ENCODE data around the gene SLC12A2. TPM values are rescaled to one million over a fixed set of nuclear protein-coding genes. Genes with fewer than 3 reads are reported as not detected.

Gene SLC12A2
- total and polyA plus RNA-seq, 2 donors from 2014 or later: 3.8 to 21.0 TPM

DNA sequence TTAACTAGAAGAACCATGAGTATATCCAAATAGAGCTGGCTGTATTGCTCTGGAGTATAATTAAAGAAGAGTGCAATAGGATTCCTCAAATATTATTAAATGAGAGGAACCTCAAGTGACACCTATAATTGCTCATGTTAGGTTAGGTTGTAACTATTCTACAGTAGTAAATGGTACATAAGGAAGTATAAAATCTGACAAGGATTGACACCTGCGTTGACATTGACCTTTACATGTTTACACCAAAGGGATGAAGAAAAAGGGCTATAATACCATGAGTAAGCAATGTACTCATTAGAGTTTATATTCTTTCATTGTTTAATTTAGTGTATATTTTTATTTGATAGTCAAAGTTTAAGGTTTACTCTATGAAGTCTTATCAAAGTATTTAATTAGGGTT, 48.9 kb downstream of the SLC12A2 start:
- TF ChIP-seq, protein P1, sequence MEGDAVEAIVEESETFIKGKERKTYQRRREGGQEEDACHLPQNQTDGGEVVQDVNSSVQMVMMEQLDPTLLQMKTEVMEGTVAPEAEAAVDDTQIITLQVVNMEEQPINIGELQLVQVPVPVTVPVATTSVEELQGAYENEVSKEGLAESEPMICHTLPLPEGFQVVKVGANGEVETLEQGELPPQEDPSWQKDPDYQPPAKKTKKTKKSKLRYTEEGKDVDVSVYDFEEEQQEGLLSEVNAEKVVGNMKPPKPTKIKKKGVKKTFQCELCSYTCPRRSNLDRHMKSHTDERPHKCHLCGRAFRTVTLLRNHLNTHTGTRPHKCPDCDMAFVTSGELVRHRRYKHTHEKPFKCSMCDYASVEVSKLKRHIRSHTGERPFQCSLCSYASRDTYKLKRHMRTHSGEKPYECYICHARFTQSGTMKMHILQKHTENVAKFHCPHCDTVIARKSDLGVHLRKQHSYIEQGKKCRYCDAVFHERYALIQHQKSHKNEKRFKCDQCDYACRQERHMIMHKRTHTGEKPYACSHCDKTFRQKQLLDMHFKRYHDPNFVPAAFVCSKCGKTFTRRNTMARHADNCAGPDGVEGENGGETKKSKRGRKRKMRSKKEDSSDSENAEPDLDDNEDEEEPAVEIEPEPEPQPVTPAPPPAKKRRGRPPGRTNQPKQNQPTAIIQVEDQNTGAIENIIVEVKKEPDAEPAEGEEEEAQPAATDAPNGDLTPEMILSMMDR (IDR thresholded peaks at IDR 0.05; ENCODE audit: borderline replicate concordance, extremely low read depth, insufficient read depth): no peak
- no peak for FAIRE-seq
- Histone ChIP-seq H3K27me3 (ENCODE audit: control insufficient read depth, insufficient read depth, low read length) (no peaks in the 10 kb centered on the region), H3K36me3 (ENCODE audit: control insufficient read depth in 2 of 3, insufficient read depth in 3 of 3, low read length in 3 of 3) (peaks cover 0 to 2% (median 0%) of the 10 kb centered on the region in 3 donors), H3K27ac (ENCODE audit: low read depth in 2 of 2, low read length in 2 of 2) (no peak overlapping the region), H3K9ac (ENCODE audit: low read length in 3 of 3) (no peak overlapping the region), H3K4me1 (ENCODE audit: control insufficient read depth in 2 of 3, insufficient read depth in 2 of 3, low read depth in 1 of 3, low read length in 3 of 3) (no peaks in the 10 kb centered on the region), H3K4me3 (ENCODE audit: low read length in 3 of 3) (no peak overlapping the region), H3K9me3 (ENCODE audit: control insufficient read depth in 2 of 3, insufficient read depth in 1 of 3, low read length in 3 of 3) (no peaks in the 10 kb centered on the region)
- intact Hi-C loops (cut with DNase I): no loop called here
- DNase-seq: no peak

DNA sequence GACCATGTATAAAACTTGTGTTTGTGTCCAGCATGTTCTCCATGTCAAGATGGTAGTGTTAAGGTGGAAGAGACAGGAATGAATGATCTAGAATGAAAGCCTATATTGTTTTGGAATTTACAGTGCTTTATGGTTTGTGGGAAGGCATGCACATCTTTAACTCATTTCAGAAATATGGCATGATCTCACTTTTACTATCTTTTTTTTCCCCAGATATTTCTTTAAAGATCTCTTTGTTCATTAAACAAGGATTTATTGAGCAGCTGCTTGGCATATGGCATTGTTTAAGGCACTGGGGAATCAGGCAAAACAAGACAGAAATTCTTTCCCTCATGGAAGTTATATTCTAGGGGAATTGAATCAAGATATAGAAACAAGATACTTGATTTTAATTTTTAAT, 51.7 kb downstream of the SLC12A2 start:
- Histone ChIP-seq H3K27me3 (ENCODE audit: control insufficient read depth, insufficient read depth, low read length) (no peaks in the 10 kb centered on the region), H3K9ac (ENCODE audit: low read length in 3 of 3) (no peak overlapping the region), H3K9me3 (ENCODE audit: control insufficient read depth in 2 of 3, insufficient read depth in 1 of 3, low read length in 3 of 3) (no peaks in the 10 kb centered on the region), H3K4me3 (ENCODE audit: low read length in 3 of 3) (no peak overlapping the region), H3K4me1 (ENCODE audit: control insufficient read depth in 2 of 3, insufficient read depth in 2 of 3, low read depth in 1 of 3, low read length in 3 of 3) (no peaks in the 10 kb centered on the region), H3K36me3 (ENCODE audit: control insufficient read depth in 2 of 3, insufficient read depth in 3 of 3, low read length in 3 of 3) (peaks cover 0 to 2% (median 0%) of the 10 kb centered on the region in 3 donors), H3K27ac (ENCODE audit: low read depth in 2 of 2, low read length in 2 of 2) (no peak overlapping the region)
- TF ChIP-seq, protein P1 (IDR thresholded peaks at IDR 0.05; ENCODE audit: borderline replicate concordance, extremely low read depth, insufficient read depth): no peak
- intact Hi-C loops (cut with DNase I): no loop called here
- FAIRE-seq (no peak), DNase-seq (no peak)

DNA sequence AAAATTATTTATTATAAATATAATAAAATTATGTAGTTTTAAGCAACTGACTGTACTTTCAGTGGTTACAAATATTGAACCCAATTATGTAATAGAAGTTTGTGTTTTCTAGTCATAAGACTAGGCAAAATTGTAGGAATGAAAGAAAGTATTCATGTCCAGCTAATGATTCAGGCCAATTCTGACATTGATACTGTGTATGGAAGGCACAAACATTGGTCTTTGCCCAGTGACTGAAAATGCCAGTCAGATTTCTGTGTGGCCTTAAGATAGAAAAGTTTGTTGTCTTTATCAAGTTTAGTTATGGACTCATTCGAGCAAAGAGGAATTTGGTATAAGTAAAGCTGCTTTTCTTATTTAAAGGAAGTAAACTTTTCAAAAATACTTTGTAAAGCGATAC, 60.3 kb downstream of the SLC12A2 start:
- TF ChIP-seq, protein P1 (IDR thresholded peaks at IDR 0.05; ENCODE audit: borderline replicate concordance, extremely low read depth, insufficient read depth): no peak
- FAIRE-seq (no peak), DNase-seq (no peak)
- no peak overlapping the region for H3K27ac ChIP-seq (ENCODE audit: low read depth in 2 of 2, low read length in 2 of 2)
- no peaks in the 10 kb centered on the region for H3K4me1 ChIP-seq (ENCODE audit: control insufficient read depth in 2 of 3, insufficient read depth in 2 of 3, low read depth in 1 of 3, low read length in 3 of 3)
- intact Hi-C loops (cut with DNase I): no loop called here
- no peaks in the 10 kb centered on the region for H3K9me3 ChIP-seq (ENCODE audit: control insufficient read depth in 2 of 3, insufficient read depth in 1 of 3, low read length in 3 of 3)
- H3K27me3 ChIP-seq (ENCODE audit: control insufficient read depth, insufficient read depth, low read length): no peaks in the 10 kb centered on the region
- H3K4me3 ChIP-seq (ENCODE audit: low read length in 3 of 3): no peak overlapping the region
- H3K36me3 ChIP-seq (ENCODE audit: control insufficient read depth in 2 of 3, insufficient read depth in 3 of 3, low read length in 3 of 3): peaks cover 0 to under 1% (median 0%) of the 10 kb centered on the region in 3 donors
- no peak overlapping the region for H3K9ac ChIP-seq (ENCODE audit: low read length in 3 of 3)

DNA sequence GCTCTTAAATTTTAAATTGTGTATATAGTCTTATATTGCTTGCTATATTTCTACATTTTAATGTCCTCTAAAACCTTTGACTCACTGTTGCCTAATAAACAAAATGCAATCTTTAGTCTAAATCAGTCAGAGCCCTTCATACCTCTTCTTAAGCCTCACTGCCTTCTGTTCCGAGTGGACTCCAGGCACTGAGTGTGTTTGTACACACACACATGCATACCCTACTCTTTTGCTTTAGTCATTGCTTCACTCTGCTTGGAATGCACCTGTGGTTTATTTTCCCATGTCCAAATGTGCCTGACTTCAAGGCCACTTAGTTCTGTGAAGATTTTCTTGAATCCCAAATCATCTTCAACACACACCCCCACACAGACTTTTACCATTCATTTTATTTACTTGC, 60.9 kb downstream of the SLC12A2 start:
- no peak for FAIRE-seq
- intact Hi-C loops (cut with DNase I): no loop called here

More for the DNA sequence above, 60.9 kb downstream of the SLC12A2 start:
- Histone ChIP-seq H3K4me3 (ENCODE audit: low read length in 3 of 3) (no peak overlapping the region), H3K4me1 (ENCODE audit: control insufficient read depth in 2 of 3, insufficient read depth in 2 of 3, low read depth in 1 of 3, low read length in 3 of 3) (no peaks in the 10 kb centered on the region), H3K27ac (ENCODE audit: low read depth in 2 of 2, low read length in 2 of 2) (no peak overlapping the region), H3K36me3 (ENCODE audit: control insufficient read depth in 2 of 3, insufficient read depth in 3 of 3, low read length in 3 of 3) (peaks cover 0 to 3% (median 0%) of the 10 kb centered on the region in 3 donors), H3K9ac (ENCODE audit: low read length in 3 of 3) (no peak overlapping the region), H3K27me3 (ENCODE audit: control insufficient read depth, insufficient read depth, low read length) (no peaks in the 10 kb centered on the region), H3K9me3 (ENCODE audit: control insufficient read depth in 2 of 3, insufficient read depth in 1 of 3, low read length in 3 of 3) (no peaks in the 10 kb centered on the region)
- DNase-seq: no peak
- TF ChIP-seq, protein P1 (IDR thresholded peaks at IDR 0.05; ENCODE audit: borderline replicate concordance, extremely low read depth, insufficient read depth): no peak

All from kidney (tissue), 14 donors.